ENCODE measurements around the gene CRTAC1.

Gene CRTAC1

GRCh38 chr10:98016772-98017475, 13.5 kb downstream of the CRTAC1 start:
- TF ChIP-seq, protein P1, sequence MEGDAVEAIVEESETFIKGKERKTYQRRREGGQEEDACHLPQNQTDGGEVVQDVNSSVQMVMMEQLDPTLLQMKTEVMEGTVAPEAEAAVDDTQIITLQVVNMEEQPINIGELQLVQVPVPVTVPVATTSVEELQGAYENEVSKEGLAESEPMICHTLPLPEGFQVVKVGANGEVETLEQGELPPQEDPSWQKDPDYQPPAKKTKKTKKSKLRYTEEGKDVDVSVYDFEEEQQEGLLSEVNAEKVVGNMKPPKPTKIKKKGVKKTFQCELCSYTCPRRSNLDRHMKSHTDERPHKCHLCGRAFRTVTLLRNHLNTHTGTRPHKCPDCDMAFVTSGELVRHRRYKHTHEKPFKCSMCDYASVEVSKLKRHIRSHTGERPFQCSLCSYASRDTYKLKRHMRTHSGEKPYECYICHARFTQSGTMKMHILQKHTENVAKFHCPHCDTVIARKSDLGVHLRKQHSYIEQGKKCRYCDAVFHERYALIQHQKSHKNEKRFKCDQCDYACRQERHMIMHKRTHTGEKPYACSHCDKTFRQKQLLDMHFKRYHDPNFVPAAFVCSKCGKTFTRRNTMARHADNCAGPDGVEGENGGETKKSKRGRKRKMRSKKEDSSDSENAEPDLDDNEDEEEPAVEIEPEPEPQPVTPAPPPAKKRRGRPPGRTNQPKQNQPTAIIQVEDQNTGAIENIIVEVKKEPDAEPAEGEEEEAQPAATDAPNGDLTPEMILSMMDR (IDR thresholded peaks at IDR 0.05; ENCODE audit: low read depth, low read length) = no peak
- DNase-seq (ENCODE audit: extremely low read depth, low read depth) = no peak

GRCh38 chr10:98013776-98014175, 16.6 kb downstream of the CRTAC1 start:
- TF ChIP-seq, protein P1 (IDR thresholded peaks at IDR 0.05; ENCODE audit: low read depth, low read length) = no peak
- no peak for DNase-seq (ENCODE audit: extremely low read depth, low read depth)

DNA sequence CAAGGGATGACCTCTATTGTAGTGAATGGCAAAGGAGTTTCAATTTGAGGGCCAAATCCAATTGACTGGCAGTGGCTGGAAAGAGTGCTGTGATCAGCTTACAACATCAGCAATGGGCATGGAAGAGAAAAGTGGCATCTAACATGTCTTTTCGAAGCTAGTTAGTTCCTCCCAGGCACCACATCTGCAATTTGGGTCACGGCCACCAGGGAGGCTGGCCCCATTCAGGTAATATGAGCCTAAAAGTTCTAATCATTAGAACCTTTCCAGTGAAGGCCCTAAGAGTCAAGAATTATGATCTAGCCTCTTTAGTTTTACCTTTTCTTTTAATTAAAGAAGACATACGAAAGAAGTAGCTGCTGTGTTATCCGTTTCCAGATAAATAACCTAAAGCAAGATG, 17.3 kb downstream of the CRTAC1 start:
- DNase-seq (ENCODE audit: extremely low read depth, low read depth) = no peak
- TF ChIP-seq, protein P1 (IDR thresholded peaks at IDR 0.05; ENCODE audit: low read depth, low read length) = no peak

DNA sequence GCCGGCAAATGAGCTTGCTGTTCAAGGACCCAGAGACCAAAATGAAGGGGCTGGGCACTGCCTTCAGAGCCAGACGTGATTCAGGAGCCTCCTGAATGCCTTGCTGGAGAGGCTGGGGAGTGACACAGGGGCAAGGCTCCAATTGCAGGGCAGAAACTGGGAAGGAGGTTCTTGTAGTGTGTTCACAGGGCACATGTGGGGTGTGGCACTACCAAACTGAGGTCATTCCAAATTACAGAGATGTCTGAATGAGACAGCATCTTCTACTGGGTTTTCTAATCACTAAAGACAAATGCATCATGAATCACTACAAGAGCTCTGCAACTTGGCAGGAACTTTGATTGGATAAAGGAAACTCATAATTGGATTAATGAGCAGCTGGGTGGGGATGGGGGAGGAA, 17.8 kb downstream of the CRTAC1 start:
- no peak for DNase-seq (ENCODE audit: extremely low read depth, low read depth)
- TF ChIP-seq, protein P1 (IDR thresholded peaks at IDR 0.05; ENCODE audit: low read depth, low read length) = no peak

DNA sequence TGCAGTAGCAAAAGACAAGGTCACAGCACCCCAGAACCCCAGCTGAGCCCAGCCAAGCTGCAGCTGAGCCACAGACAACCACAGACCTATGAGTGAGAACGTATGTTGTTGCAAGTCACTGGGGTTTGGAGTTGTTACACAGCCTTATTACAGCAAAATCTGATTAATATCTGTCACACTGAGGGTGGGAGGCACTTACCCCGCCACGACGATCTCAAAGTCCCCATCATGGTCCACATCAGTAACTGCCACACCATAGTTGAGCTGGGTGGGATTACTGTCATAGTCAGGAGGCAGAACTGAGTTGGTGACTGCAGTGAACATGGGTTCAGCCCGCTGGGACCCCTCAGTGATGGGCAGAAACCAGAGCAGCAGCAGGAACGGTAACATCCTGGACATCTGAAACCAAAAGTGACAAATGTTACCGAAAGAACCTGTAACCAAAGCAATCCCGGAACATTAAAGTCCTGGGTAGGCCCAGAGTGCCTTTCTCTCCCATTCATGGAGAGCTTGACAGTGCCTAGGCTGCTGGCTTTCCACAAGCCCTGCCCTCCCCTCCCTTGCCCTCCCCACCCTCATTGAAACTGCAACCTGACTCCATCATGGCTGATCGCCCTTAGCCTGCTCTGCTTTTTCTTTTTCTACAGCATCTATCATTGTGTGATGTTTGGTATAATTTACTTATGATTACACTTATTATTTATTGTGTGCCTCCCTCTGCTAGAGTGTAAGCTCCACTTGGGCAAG, 19.3 kb downstream of the CRTAC1 start:
- DNase-seq (ENCODE audit: extremely low read depth, low read depth) = no peak
- TF ChIP-seq, protein P1 (IDR thresholded peaks at IDR 0.05; ENCODE audit: low read depth, low read length) = no peak

- no peak for DNase-seq (ENCODE audit: extremely low read depth, low read depth)
- TF ChIP-seq, protein P1 (IDR thresholded peaks at IDR 0.05; ENCODE audit: low read depth, low read length) = no peak
Observed at GRCh38 chr10:98006266-98006665, 24.2 kb downstream of the CRTAC1 start.

DNA sequence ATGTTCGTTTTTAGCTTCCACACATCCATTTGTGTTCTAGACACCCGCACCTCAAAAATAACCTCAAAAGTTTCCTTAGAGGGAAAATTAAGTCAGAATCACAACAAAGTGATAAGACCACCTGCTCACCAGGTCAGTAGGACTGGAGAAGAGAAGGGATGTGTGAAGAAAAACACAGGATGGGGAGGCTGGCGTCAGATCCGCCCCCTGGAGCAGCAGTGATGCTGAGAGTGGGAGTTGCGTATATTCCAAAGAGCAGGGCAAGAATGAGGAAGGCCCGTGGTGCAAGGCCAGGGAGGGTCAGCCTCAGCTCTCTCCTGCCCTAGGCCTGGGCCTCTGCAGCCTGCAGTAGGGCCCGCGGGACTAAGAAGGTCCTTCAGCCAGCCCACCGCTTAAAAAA, 28.7 kb downstream of the CRTAC1 start:
- no peak for DNase-seq (ENCODE audit: extremely low read depth, low read depth)
- TF ChIP-seq, protein P1 (IDR thresholded peaks at IDR 0.05; ENCODE audit: low read depth, low read length) = no peak
